Activated CD4-positive, alpha-beta T cell treated with anti-CD3 and anti-CD28 coated beads for 24 hours (primary cell): ENCODE measurements around the gene TJP1.
"Not testable (repeated sequence)": the region's sequence is repeated elsewhere in the genome, so short reads cannot be mapped to it uniquely, and the experiment has no call there.

Experiments used
- DNase-seq, 2 donors: peaks; one replicate each; pipeline ENCODE4 v3.0.0-alpha.2; 2020; ENCODE audit warnings: low read depth in 2 of 2

TJP1 gene

DNA sequence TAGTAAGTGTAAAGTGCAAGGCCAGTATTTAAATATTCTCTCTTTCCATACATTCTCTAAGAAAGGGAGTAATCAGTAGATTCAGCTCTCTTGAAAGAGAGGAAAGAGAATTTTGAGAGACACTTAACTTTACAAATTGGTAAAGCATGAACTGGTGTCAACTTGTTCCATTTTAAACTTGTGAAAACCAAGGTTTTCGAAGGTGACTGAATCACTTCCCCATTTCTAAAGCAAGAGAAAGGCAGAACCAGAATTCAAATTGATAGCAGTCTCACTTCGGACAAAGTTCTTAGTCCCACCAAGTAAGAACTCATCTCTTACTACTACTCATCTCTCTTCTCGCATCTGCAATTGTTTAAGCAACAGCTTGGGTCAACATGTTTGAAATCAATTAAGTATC is 22.4 kb downstream of the TJP1 start:
- no peak for DNase-seq

DNA sequence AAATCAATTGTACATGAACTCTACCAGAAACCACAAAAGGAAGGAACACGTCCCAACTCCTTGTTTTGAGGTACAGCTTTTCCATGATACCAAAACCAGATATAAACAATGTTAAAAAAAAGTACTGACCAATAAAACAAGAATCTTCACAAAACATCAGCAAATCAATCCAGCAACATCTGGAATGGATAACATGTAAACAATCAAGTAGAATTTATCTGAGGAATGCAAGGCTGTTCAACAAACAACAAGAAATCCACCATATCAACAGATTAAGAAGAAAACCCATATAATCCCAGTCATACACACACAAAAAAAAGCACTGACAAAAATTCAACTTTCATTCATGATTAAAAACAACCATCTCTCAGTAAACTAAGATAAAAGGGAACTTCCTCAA is 26.7 kb downstream of the TJP1 start:
- DNase-seq: no peak

DNA sequence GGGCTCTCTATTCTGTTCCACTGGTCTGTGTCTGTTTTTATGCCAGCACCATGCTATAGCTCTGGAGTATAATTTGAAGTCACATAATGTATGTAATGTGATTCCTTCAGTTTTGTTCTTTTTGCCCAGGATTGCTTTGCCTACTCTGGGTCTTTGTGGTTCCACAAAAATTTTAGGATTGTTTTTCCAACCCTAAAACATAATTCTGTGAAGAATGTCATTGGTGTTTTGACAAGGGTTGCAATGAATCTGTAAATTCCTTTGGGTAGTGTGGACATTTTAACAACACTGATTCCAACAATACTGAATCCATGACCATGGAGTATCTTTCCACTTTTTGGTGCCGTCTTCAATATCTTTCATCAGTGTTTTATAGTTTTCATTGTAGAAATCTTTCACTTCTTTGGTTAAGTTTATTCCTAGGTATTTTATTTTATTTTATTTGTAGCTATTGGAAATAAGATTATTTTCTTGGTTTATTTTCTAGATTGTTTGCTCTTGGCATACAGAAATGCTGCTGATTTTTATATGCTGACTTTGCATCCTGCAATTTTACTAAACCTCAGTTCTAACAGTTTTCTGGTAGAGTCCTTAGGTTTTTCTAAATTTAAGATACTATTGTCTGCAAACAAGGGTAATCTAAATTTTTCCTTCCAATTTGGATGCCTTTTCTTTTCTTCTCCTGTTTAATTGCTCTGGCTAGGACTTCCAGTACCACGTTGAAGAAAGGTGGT is 29.7 kb downstream of the TJP1 start:
- no peak for DNase-seq

DNA sequence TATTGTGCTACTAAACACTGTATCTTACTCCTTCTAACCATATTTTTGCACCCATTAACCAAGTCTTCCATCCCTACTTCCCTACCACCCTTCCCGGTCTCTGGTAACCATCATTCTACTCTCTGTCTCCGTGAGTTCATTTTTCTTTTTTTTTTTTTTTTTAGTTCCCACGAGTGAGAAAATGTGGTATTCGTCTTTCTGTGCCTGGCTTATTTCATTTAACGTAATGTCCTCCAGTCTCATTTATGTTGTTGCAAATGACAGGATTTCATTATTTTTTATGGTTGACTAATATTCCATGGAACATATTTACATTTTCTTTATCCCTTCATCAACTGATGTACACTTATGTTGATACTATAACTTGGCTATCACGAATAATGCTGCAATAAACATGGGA is 31.7 kb downstream of the TJP1 start:
- DNase-seq: no peak

DNA sequence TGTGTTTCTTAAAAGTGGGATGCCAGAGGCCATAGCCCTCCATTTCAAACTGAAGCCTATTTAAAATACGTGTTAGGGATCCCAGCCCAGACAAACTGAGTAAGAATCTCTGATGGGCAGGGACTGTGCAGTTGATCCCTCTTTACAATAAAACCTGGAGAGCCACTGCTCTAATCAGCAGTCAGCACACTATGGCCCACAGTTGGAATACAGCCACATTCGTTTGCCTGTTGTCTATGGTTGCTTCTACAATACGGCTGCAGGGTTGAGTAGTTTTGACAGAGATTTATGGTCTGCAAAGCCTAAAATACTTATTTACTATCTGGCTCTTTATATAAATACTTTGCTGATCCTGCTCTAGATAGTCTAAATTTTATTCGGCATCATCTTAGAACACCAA is 32.4 kb downstream of the TJP1 start:
- DNase-seq: no peak

DNA sequence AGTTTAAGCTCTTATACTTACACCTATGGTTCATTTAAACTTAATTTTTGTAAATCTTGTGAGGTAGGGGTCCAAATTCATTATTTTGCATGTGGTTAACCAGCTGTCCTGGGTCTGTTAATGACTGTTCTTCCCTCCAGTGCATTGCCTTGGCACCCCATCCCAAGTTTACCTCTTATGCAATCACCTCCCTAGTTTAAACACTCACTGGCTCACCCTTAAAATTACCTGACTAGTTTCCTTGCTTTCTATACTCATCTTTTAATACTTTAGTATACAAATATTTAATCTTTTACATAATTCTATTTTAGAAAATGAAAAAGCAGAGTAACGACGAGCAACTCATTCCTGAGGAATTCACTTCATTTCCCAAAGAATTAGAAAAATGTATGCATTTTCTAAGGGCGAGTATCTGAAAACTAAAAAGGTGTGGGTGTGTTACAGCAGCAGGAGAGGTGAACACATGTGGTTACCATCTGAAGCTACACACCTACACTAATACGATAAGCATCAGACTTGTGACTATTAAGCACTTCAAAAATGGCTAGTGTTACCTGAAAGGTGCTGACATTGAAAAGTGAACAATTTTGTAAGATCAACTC is 33.7 kb downstream of the TJP1 start:
- DNase-seq: no peak

DNA sequence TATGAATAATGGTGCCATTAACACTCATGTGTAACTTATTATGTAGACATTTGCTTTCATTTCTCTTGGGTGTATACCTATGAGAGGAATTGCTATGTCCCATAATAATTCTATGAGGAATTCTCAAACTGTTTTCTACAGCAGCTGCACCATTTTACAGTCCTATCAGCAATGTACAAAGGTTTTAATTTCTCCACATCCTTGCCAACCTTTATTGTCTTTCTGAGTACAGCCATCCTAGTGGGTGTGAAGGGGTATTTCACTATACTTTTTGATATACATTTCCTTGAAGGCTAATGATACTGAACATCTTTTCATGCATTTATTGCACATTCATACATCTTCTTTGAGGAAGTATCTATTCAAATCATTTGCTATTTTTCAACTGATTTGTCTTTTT is 34.5 kb downstream of the TJP1 start:
- DNase-seq: no peak

DNA sequence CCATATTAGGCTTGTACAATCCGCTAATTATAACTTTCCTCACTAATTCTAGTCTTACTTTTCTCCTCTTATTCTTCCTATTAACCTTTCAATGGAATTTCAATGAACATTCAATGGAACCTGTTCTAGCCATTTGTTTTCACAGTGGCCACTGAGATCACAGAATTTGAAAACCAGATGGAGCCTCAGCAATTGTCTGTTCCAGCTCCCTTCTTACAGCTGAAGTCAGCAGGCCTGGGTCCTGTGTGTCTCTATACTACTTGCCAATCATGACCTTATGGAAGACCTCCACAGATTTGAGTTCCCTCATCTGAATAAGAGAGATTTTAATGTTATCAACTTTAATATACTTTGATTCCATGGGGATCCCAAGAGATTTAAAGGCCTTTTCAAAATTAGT is 36.6 kb downstream of the TJP1 start:
- no peak for DNase-seq

DNA sequence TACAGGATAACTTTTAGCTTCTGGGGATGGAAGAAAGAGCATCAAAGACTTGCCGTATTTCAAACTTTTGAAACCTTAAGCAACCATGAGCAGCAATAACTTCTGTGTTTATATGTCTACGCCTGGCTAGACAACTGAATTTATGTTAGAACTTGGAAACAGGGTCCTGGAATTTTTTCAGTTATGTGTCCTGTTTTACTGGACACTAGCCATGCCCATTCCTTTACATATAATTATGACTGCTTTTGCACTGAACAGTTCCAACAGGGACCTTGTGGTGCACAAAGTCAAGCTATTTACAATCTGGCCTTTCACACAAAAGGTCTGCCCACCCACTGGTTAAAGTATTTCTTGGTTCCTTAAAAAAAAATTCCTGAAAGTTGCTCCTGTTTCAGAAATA is 37.1 kb downstream of the TJP1 start:
- DNase-seq: no peak

DNA sequence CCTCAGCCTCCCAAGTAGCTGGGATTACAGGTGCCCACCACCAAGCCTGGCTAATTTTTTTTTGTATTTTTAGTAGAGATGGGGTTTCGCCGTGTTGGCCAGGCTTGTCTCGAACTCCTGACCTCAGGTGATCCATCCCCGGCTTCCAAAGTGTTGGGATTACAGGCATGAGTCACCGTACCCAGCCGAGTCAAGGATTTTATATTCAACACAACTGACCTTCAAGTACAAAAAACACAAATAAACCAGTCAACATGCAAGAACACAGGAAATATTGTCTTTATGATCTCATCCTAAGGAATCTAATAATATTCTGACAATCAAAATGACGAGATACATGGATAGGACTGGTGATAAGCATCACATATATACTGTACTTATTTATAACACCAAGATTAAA is 37.9 kb downstream of the TJP1 start:
- no peak for DNase-seq

DNA sequence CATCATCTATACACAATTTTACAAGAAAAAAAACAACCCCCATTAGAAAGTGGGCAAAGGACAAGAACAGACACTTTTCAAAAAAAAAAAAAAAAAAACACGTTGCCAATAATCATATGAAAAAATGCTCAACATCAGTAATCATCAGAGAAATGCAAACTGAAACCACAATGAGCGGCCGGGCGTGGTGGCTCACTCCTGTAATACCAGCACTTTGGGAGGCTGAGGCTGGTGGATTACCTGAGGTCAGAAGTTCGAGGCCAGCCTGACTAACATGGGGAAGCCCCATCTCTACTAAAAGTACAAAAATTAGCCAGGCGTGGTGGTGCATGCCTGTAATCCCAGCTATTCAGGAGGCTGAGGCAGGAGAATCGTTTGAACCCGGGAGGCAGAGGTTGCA is 39.5 kb downstream of the TJP1 start:
- DNase-seq: not testable (repeated sequence)

DNA sequence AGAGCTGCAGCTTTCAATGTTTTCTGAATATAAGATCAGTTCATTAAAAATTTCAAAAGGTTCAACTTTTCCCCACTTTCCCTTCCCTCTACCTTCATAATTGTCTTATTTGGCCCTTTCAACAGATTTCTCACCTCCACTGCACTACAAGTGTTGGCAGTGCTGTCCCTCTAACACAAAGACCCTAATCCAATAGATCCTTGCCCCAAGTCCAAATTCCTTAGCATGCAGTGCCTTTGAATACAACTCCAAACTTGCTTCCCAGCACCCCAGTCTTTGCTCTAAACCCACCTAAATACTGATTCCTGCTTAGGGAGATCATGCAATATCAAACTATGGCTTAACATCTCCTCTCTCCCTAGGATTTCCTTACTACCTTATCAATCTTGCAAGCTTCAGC is 43.9 kb downstream of the TJP1 start:
- no peak for DNase-seq

DNA sequence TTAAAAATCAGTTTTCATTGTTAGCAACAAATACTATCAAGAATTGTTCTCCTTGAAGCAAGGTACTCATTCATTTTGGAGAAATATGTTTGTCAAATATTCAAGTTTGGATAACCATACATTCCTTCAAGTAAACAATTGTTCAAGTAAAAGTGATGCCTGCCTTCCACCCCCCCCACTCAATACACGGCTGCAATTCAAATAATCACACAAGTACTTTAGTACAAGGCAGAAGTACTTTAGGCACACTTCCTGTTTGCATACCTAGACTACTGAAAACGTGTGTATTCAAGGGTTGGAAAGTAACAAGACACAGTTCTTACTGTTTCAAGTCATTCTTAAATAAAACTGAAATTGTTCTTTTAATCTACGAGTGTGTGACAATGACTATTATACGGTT is 45.4 kb downstream of the TJP1 start:
- no peak for DNase-seq

DNA sequence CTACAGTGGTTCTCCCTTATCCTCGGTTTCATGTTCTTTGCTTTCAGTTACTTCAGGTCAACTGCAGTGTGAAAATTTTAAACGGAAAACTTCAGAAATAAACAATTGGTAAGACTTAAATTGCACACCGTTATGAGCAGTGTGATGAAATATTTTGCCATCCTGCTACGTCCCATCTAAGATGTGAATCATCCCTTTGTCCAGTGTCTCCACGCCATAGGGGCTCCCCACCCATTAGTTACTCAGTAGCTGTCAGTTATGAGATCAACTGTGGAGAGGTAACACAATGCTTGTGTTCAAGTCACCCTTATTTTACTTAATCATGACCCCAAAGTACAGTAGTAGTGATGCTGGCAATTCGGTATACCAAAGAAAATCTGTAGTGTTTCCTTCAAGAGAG is 47.4 kb downstream of the TJP1 start:
- DNase-seq: no peak

DNA sequence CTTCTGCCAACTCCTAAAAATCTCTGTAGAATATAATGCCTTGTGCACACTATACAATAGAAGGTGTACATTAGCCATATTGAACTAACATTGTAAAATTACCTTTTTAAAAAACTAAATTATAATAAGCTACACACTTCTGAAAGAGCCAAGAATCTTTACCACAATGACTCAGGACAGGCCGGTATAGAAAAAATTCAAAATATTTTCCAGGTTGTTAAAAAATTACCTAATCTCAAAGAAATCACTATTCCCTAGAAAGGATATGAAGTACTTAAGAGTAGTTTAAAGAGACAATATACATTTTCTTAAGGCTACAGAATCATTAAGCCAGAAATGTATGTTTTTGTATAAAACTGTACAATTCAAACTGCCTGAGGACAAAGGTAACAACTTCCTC is 48.5 kb downstream of the TJP1 start:
- no peak for DNase-seq

DNA sequence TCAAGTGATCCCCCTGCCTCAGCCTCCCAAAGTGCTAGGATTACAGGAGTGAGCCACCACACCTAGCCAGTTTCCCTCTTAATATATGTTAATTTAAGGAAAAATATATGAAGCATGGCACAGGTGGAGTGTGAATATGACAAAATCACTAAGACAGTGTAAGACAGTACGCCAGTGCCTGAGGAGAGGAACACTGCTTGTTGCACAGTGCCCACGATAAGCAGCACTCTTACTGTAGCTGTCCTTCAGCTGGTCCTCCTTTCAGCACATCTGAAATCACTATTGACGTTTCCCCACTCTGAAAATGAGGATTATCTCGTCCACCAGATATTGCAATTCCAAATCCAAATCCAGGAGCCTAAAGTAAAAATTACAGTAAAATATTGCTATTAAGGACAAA is 49.3 kb downstream of the TJP1 start:
- no peak for DNase-seq

DNA sequence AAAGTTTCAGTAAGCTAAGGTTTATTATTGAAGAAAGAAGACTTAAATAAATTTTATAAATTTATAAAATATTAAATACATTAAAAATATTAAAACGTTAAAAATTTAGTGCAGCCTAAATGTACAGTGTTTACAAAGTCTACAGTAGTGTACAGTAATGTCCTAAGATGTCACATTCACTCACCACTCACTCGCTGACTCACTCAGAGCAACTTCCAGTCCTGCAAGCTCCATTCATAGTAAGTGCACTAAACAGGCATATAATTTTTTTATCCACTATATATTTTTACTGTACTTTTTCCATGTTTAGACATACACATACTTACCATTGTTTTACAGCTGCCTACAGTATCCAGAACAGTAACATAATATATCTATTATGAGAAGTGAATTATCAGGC is 51.5 kb downstream of the TJP1 start:
- DNase-seq: no peak

DNA sequence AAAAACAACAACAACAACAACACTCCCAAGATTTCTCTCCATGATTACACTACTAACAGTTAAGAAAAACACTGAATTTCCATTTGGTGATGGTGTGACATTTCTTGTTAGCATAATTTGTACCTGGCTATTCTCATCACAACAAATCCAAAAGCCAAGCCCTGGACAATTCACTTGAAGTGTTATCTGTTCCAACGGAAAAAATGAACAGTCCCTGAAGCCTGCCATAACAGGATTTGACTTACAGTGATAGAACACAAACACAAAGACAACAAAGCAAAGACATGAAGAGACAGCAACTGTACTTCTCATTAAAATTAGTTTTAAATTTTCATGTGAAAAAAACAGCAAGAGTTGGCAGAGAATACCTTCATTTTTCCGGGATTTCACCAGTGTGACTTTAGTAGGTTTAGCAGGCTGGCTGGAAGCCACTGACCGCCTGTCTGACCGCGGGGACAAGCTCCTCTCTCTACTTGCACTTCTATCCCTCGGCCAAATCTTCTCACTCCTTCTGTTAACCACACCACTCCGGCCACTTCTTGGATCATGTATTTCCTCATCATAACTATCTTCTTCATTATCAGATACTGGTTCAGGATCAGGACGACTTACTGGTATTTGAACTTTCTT is 56.3 kb downstream of the TJP1 start:
- DNase-seq: no peak

DNA sequence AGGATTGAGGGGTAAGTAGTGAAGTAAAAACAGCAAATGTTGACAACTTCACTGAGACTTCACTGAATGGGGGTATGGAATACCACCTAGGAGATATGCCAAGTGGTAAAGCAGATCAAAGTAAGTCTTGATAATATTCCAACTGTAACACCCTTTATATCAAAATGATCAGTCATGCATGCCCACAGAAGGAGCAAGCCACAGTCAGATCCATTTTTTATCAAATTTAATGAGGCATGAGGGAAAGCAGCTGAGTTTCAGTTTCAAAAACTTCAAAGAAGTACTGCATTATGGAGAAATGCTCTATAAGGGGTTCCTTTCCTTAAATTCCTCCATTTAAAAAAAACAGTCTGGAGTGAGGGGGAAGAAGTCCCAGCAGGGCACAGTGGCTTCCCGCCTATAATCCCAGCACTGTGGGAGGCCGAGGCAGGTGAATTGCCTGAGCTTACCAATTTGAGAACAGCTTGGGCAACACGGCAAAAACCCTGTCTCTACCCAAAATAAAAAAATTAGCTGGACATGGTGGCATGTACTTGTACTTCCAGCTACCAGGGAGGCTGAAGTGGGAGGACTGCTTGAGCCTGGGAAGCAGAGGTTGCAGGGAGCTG is 56.9 kb downstream of the TJP1 start:
- no peak for DNase-seq

DNA sequence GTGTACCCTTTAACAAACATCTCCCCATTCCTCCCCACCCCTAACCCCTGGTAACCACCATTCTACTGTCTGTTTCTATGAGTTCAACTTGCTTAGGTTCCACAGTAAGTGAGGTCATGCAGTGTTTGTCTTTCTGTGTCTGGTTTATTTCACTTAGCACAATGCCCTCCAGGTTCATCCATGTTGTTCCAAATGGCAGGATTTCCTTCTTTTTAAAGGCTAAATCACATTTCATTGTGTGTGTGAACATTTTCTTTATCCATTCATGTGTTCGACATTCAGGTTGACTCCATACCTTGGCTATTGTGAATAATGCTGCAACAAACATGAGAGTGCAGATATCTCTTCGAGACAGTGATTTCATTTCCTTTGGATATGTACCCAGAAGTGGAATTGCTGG is 62.7 kb downstream of the TJP1 start:
- no peak for DNase-seq

DNA sequence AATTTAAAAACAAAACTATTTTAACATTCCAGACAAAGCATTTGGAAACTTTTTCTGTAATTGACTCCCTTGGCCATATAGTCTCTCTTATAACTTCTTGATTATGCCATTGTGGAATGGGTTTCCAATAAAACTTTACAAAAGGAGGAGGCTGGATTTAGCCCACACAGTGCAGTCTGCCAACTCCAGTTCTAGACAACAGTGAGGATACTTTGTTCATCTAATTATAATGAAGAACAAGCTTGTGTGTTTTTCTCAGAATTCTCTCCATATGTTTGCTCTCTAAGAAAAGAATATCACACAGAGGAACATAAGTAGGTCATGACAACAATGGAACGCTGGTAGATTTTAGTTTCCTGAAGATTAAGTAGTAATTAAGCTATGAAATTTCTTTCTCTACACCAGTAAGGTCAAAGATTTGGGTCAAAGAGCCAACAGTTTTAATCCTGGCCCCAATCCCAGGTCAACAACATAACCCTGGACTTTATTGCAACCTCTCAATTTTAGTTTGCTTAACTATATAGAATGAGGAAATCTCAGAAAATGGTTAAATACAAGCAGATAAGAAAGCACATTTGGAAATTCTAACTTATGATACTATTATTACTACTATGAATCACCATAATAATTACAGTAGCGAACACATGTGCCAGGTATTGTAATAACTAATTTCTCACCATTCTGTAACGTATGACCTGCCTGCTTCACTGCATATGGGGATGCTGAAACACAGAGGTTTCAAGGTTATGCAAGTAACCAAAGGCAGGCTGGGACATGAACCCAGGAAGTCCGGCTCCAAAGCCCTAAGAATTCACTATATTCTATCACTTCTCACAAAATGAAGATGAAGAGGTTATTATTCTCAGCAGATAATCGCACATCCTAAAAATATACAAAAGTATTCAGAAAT is 65.7 kb downstream of the TJP1 start:
- DNase-seq: no peak

DNA sequence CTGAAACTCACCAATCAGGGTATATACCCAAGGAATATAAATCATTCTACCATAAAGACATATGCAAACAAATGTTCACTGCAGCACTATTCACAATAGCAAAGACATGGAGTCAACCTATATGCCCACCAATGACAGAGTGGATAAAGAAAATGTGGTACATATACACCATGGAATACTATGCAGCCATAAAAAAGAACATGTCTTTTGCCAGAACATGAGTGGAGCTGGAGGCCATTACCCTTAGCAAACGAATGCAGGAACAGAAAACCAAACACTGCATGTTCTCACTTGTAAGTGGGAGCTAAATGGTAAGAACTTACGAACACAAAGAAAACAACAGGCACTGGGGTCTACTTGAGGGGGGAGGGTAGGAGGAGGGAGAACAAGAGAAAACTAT is 68.3 kb downstream of the TJP1 start:
- not testable (repeated sequence) for DNase-seq
